Effector CD8-positive, alpha-beta T cell (primary cell): ENCODE measurements around the gene TCF15.
"Not testable (repeated sequence)": the region's sequence is repeated elsewhere in the genome, so short reads cannot be mapped to it uniquely, and the experiment has no call there.

ENCODE experiments used
- DNase-seq: peaks from one replicate; lab custom pipeline; 2025; lab: John Stamatoyannopoulos, UW

The TCF15 gene

GRCh38 chr20:578940-579690 is 31.0 kb downstream of the TCF15 start:
- DNase-seq: not testable (repeated sequence)

GRCh38 chr20:577167-577791 is 32.8 kb downstream of the TCF15 start:
- DNase-seq: no peak

- DNase-seq: no peak
Measured at GRCh38 chr20:576156-576555, 34.0 kb downstream of the TCF15 start.

DNA sequence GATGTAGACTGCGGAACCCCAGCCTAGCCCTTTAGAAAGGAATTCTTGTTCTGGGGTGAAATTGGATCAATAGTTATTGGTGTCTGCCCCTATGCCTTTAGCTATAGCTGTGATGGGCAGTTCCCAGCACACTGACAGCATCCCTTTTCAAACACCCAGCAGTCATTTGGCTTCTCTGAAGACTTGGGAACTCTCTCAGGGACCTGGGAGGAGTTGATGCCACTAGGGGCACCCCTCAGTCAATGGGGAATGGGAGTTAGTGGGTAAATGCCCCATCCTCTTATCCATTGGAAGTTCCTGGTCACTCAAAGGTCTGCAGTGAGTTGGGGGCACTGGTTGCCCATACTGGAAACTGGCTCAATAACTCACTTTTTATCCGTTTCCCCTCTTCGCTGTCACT is 34.9 kb downstream of the TCF15 start:
- DNase-seq: no peak

- no peak for DNase-seq
Measured at GRCh38 chr20:574297-574942, 35.7 kb downstream of the TCF15 start.

DNA sequence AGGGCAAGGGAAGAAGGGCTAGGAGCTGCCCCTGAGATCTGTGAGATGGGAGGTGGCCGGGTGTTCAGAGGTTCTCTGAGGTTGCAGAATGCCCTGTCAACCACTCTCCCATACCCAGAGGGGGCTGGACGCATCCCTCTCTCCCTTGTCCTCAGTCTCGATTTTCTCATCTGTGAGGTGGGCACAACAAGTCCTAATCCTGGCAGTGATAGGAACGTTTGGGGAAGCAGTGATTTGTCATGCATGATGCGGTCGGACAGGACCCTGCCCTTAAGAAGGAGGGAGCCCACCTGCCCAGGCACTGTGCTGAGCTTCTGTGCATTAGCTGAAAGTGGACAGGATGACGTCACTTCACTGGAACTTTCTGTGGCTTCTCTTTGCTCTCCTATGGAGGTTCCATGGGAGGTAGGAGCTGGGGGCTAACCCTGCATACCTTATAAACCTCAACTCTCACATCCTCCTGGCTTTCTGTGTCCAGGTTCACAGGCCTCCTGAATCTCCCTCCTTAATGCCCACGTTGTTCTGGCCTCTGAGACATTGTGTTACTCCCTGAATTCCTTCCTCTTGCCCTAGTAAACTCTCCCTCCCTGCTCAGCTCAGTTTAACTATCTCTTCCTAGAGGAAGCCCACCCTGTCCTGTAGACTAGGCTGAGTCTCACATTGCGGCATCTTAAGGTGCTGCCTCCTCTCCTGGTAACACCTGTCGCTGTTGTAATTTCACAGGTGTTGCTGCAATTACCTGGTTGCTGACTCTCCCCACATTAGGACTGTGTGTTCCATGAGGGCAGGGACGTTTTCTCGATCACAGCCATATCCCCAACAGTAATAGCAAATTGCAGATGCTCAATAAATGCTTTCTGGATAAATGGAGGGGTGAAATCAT is 36.5 kb downstream of the TCF15 start:
- DNase-seq: no peak

GRCh38 chr20:572727-573126 is 37.4 kb downstream of the TCF15 start:
- DNase-seq: no peak

DNA sequence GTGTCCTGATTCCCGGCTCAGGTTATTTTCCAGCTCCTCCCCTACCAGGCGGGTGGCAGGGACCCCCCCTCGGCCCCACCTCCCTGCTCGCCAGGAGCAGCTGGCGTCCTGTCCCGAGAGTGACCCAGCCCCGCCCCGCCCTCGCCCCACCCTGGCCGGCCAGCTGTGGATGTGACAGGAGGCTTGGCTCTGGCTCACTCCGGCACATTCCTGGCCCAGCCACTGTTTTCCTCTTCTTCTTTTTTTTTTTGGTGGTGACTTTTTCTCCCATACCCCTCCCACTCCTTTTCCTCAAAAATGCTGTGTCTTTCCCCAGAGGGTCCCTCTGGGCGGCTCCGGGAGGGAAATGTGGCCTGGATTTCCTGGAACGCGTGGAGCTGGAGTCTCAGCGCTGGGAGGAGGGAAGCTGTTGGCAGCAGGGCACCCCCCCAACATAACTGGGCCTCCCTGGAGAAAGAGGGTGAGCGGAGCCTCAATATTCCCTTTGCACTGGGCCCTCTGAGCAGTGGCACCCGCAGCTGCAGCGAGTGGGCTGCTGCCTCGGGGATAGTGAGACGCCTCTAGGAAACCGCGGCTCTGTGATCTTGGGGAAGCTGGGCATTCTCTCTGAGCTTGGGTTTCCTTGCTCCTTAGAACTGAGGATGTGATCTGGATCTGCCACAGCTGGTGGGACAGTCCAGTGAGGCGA is 38.2 kb downstream of the TCF15 start:
- DNase-seq: no peak

DNA sequence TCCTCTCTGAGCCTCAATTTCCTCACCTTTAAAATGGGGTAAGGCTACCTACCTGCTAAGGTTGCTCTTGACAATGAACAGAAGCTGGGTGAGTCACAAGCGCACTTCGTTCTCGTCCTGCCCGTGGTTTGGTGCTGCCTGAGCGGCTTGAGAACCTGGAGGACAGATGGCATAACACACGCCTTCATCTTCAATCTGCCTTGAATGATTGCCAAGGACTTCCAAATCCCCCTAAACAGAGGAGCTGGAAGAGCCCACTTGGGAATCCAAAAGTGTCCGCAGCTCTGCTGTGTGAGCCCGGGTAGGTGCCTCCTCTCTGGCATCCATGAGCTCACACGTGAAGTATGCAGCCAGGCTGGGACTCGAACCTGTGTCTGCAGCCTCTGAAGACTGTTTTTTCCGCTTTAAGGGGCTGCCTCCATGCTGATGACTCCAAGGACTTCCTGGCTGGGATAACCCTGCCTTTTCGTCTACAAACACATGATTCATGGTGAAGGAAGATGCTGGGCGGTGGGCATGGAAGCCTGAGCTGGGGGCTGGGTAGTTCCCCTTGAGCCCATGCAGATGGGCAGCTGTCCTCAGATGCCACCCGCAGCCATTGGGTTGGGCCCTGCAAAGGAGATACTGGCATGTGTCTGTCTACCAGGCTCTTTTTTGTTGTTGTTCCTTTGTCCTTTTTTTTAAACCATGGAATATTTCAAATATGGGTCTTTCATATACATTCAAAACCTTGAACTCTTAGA is 41.3 kb downstream of the TCF15 start:
- no peak for DNase-seq

DNA sequence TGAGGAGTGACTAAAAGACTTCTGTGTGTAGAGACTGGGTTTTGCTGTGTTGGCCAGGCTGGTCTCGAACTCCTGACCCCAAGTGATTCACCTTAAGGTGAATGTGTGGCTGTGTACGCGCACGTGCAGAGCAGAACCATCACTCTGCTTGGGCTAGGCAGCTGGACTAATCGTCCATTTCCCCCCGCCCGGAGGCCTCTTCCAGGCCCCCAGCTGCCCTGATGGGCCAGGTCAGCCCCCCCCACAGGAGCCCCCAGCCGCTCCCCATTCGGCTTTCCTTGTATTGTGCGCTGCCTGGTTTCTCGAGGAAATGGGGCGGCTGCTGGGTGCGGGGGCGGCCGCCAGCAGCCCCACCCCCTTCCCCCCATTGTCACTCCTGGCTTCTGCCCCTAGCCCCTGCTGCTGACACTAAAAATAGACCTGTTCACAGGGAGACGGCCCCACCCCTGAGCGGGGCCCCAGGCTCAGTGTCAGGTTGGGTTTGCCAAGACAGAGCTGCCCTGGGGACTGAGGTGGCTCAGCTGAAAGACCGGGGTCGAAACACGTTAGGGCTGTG is 41.9 kb downstream of the TCF15 start:
- DNase-seq: no peak

DNA sequence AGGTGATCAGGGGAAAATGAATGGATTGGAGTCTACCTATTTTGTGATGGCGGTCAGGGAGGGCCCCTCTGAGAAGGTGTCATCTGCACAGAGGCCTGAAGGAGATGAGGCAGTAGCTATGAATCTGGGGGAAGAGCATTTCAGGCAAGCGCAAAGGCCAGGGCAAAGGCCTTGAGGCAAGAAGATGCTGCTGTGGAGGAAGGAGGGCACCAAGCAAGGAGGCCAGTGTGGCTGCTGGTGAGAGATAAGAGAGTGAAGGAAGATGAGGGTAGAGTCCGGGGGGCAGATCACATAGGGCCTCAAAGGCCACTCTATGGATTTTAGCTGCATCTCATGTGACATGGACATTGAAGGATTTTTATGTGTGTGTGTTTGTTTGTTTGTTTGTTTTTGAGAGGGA is 45.9 kb downstream of the TCF15 start:
- no peak for DNase-seq

DNA sequence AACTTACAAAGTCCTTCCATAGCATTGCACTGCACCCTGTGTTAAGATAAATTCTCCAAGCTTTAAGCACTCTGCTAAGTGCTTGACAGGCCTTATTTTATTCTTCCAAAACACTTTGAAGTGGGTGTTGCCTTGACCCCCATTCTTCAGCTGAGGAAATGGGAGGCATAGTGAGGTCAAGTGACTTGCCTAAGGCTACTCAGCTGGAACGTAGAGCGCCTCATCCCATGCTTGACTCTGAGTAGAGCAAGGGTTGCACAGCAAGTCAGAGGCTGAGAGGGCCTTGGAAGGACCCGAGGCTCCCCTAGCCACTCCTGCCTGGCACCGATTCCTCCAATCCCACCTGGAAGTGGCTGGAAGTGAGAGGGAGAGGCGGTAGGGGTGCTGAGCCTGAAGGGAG is 46.9 kb downstream of the TCF15 start:
- DNase-seq: no peak

- no peak for DNase-seq
Measured at GRCh38 chr20:562232-562897, 47.7 kb downstream of the TCF15 start.

DNA sequence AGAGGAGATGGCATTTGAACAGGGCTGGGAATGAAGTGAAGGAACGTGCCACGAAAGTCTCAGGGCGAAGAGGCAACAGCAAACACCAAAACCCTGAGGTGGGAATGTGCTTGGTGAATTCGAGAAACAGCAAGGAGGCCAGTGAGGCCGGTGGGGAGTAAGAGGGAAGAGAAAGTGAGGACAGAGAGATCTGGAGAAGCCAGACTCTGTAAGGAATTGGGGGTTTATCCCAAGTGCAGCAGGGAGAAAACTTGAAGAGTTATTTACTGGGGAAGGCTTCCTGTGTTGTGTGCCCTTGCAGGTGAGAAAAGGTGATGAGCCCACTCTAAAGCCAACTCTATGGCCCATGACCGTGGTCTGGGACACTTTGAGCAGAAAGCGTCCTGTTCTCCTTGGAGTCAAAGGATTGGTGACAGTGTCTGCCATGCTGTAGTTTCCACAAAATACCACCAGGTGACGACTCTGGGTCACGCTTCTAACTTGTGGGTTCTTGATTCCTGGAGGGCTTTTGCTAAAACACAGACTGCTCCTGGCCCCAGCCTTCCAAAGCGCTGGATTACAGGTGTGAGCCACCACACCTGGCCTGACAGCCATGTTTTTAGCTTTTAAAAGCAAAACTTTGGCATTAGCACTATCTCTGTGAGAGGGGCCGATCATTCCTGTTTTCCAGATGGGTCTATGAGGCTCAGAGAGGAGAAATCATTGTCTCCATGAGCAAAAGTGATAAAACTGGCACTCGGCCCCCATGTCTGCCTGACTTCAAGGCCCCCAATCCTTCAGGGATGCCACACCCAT is 48.5 kb downstream of the TCF15 start:
- no peak for DNase-seq

- DNase-seq: no peak
Measured at GRCh38 chr20:560680-561079, 49.4 kb downstream of the TCF15 start.

DNA sequence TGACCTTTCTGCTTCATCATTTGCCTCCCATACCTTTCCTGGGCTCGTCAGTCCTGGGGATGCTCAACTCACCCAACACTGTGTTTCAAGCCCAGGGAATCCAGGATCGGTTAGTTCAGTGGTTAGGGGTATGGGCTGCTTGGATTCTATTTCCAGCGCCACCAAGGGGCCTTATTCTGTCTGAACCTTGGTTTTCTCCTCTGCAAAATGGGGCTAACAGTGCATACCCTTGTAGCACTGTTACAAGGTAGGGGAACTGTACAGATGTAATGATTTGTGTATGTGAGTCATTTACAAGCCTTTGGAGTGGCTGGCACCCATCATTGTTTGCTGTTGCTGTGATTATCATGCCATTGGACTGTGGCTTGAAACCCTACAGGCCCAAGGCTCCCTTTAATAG is 52.0 kb downstream of the TCF15 start:
- DNase-seq: no peak

DNA sequence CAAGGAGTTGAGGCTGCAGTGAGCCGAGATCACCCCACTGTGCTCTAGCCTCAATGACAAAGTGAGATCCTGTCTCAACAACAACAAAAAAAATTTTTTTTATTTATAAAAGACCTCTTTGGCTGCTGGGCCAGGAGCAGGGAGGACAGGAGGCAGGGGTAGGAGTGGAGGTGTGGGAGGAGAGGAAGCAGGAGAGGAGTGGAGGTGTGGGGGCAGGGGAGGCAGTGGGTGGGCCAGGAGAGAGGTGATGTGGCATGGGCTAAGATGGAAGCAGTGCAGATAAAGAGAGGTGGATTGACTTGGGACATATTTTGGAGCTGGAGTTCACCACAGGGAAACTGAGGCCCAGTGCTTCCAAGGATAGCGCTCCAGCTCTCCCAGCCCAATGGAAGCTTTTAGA is 53.1 kb downstream of the TCF15 start:
- DNase-seq: no peak

DNA sequence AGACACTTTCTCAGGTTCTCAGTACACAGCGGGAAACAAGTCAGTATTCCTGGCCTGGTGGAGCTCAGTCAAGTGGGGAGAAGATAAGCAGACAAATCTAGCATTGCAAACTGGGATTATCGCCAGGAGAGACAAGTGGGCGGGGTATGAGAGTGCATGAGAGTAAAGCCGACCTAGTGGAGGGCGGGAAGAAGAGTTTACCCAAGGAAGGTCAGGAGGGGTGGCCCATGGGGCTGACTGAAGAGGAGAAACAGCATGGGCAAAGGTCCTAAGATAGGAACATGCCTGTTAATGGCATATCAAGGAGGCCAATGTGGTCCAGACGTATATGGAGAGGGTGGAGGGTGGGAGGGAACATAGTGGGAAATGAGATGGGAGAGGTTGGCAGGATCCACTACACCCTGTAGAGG is 54.1 kb downstream of the TCF15 start:
- DNase-seq: no peak
